ENCODE measurements around the gene IP6K2.

GRCh38 chr3:48696156-48696555, 20.9 kb downstream of the IP6K2 start:
- TF ChIP-seq UBTF (CRISPR knock-in tag; IDR thresholded peaks at IDR 0.05) (no peak), ZBTB7A (CRISPR knock-in tag; IDR thresholded peaks at IDR 0.05) (no peak), CTCF (CRISPR knock-in tag; IDR thresholded peaks at IDR 0.05) (no peak), ZNF589 (CRISPR knock-in tag; conservative IDR thresholded peaks at IDR 0.05) (no peak), ZNF281 (CRISPR knock-in tag; IDR thresholded peaks at IDR 0.05; ENCODE audit: borderline replicate concordance) (no peak), ZNF609 (CRISPR knock-in tag; IDR thresholded peaks at IDR 0.05; ENCODE audit: borderline replicate concordance) (no peak), RBM22 (optimal IDR thresholded peaks at IDR 0.05; ENCODE audit: low read length) (no peak), MAX (IDR thresholded peaks at IDR 0.05) (no peak), ZBTB43 (CRISPR knock-in tag; conservative IDR thresholded peaks at IDR 0.05) (no peak), MAZ (IDR thresholded peaks at IDR 0.05; ENCODE audit: borderline replicate concordance, low read depth, low read length) (no peak), MAZ (CRISPR knock-in tag; IDR thresholded peaks at IDR 0.05; ENCODE audit: low read depth) (no peak), ZFX (CRISPR knock-in tag; IDR thresholded peaks at IDR 0.05; ENCODE audit: low read depth) (no peak), TGIF2 (CRISPR knock-in tag; IDR thresholded peaks at IDR 0.05) (no peak), ZNF253 (CRISPR knock-in tag; IDR thresholded peaks at IDR 0.05; ENCODE audit: borderline replicate concordance) (no peak), ZNF296 (CRISPR knock-in tag; conservative IDR thresholded peaks at IDR 0.05) (no peak)

Data from HepG2 (cell line).